NCI-H2107 (cell line): ENCODE measurements around the gene CTSZ.
A peak's percentile ranks its signal among the peaks of the same experiment; 100 is the strongest.
"Not testable (repeated sequence)": the region's sequence is repeated elsewhere in the genome, so short reads cannot be mapped to it uniquely, and the experiment has no call there.

Experiments
- DNase-seq: peaks from one replicate; lab custom pipeline; 2025; lab: John Stamatoyannopoulos, UW

The CTSZ gene

GRCh38 chr20:59013031-59013951 lies 6.2 kb upstream of the CTSZ start:
- no peak for DNase-seq

GRCh38 chr20:59011874-59012157 lies 4.8 kb upstream of the CTSZ start:
- DNase-seq = not testable (repeated sequence)

- no peak for DNase-seq
These were observed 4.2 kb upstream of the CTSZ start for GRCh38 chr20:59010995-59011873.

- DNase-seq = peak; percentile 38
These were observed 3.4 kb upstream of the CTSZ start for GRCh38 chr20:59010321-59010994.

DNA sequence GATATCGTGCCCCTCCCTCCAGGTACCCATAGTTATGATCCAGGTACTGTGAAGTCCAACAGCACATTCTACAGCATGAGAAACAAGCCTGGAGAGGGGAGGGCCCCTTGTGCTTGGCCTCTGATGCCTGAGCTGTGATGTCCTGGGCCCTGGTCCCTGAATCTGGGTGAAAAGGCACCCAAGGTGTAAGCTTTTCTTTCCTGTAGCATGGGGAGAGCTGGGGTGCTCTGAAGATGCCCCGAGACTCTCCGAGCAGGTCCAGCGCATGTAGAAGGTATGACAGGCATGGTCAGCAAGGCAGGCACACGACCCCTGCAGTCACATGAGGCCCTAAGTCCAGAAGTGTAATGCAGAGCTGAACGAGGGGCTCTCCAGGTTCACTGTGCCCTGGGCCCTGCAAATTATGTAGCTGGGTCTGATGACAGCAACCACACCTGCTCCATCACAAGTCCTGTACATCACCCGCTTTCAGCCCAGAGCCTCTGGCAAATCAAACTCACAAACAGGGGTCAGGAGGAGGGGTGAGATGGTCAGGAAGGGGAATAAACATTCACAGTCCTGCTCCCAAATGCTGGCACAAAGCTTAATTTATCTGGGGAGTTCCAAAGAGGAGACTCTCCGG lies 1.8 kb upstream of the CTSZ start:
- no peak for DNase-seq

GRCh38 chr20:59007665-59008511 lies 834 bp upstream of the CTSZ start:
- no peak for DNase-seq

DNA sequence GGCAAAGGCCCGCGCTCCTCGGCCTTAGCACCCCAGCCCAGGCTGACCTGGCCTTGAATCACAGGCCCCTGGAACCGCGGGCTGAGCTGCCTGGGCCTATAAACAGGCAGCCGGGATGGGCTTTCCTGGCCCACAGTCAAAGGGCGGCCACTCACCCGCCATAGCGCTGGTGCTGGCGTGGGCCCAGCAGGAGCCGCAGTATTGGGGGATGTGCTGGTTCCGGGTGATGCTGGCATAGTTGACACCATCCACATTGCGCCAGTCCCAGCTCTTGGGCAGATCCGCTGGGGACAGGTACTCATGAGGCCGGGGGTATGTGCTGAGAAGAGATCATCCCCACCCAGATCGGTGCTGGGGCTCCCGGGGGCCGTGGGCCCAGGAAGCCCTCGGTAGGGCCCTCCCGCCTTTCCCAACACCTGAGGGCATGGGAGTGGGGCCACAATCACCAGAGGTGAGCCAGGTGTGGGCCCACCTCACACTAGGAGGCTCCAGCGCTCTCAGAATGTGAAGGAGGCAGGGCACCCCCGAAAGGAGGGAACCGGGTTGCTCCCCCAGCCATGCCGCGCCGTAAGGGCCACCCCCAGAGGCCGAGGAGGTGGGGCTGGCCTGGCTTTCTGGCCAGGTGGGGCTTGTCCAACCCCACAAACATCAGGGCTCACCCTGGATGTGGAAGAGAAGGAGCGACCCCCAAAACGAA lies 739 bp downstream of the CTSZ start:
- no peak for DNase-seq

GRCh38 chr20:59005523-59006166 lies 1.4 kb downstream of the CTSZ start:
- DNase-seq = no peak

- no peak for DNase-seq
These were observed 2.1 kb downstream of the CTSZ start for GRCh38 chr20:59004763-59005522.

- no peak for DNase-seq
These were observed 2.6 kb downstream of the CTSZ start for GRCh38 chr20:59004493-59004762.

- no peak for DNase-seq
These were observed 3.1 kb downstream of the CTSZ start for GRCh38 chr20:59003836-59004492.

DNA sequence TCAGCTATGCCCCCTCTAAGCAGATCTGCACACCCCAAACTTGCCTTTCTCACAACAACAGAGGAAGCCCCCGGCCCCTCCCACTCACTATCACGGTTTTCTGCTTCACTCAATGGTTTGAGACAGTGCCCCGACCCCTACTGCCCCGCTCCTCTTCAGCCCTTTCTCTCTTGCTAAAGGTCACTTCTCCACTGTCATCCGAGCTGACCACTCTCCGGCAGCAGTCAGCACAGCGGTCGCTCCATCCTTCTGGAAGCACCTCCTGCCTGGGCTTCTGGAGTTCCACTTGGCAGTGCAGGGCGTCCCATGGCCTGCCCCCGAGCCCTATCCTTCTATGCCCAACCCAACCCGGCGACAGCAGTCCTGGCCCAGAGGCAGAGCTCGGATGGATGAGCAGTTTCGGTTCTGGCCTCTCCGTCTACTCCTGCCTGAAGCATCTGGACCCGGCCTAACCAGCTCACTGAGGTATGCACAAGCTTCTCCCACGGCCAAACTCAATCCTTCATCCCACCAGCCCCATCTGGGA lies 4.1 kb downstream of the CTSZ start:
- no peak for DNase-seq

GRCh38 chr20:59002388-59002787 lies 4.7 kb downstream of the CTSZ start:
- no peak for DNase-seq

DNA sequence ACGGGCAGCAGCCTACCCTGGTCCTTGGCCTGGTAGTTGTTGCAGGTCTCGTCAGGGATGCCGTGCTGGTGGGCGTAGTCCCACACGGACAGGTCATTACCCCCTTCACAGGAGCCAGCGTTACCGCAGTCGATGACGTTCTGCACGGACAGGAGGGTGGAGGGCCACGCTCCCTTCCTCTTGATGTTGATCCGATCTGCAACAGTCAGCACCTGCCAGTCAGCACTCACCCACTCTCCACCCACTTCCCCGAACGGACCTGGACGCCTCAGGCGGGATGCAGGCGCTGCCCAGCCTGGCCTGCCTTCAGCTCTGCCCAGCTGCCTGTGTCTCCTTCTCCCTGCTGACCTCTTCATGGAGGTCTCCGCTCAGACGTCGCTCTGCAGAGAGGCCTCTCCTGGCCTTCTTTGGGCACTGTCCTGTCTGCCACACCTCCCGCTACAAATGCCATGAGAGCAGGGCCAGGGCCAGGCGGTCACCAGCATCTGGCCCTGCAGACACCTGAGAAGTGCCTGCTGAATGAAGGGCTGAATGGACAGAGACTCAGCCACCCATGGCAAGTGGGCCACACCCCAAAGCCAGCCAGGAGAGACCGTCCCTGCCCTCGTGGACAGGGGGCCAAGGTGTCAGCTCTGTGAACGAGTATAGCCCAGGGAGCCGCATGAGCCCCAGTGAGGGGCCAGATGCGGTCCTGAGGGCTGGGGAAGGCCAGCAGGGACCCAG lies 5.4 kb downstream of the CTSZ start:
- DNase-seq = no peak

DNA sequence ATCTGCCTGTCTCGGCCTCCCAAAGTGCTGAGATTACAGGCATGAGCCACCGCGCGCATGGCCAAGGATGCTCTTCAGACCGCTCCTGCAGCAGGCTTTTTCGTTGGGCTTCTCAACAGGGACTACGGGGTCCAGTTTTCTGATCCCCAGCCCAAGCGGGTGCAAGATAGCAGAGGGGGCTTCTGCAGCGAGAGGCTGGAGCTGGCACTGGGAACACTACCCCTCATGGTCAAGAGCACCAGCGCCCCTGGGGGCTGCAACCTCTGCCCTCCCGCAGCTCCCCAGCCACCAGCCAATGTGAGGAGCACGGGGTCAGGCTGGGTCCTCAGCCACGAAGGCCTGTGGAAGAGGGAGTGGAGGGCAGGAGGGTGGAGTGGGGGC lies 6.0 kb downstream of the CTSZ start:
- no peak for DNase-seq

GRCh38 chr20:59000326-59000725 lies 6.7 kb downstream of the CTSZ start:
- no peak for DNase-seq

- DNase-seq = no peak
These were observed 8.4 kb downstream of the CTSZ start for GRCh38 chr20:58998656-58999055.

- DNase-seq = no peak
These were observed 9.8 kb downstream of the CTSZ start for GRCh38 chr20:58997141-58997770.
